WTC11 (cell line): Measurements from ENCODE around the gene PIK3R6. TPM values are rescaled to one million over a fixed set of nuclear protein-coding genes. Genes with fewer than 3 reads are reported as not detected.

Experiments
- ATAC-seq: fragments of 200-7000 bp; cut with Tn5 transposase; 2 replicates; pipeline ENCODE4 v1.10.0; 2021; ENCODE audit warnings: mild to moderate bottlenecking, moderate library complexity
- CTCF ChIA-PET: fragments of 300-600 bp; sonication (Branson Sonifier 250); formaldehyde crosslinking; loops from one replicate; lab custom pipeline; 2021; ENCODE audit warnings: antibody characterized with exemption; lab: Charles Lee
- POLR2A ChIA-PET: fragments of 350-600 bp; sonication (Branson Sonifier 250); formaldehyde crosslinking; loops from one replicate; lab custom pipeline; 2021; ENCODE audit warnings: antibody characterized with exemption; lab: Charles Lee
- DNase-seq: peaks from one replicate; pipeline ENCODE4 v3.0.0; 2021; ENCODE audit warnings: low spot score
- H3K27ac Mint-ChIP-seq: 2 replicates; pipeline ENCODE4 v1.8.0; 2021; ENCODE audit warnings: mixed read lengths
- H3K27me3 Mint-ChIP-seq: 2 replicates; pipeline ENCODE4 v1.8.0; 2021; ENCODE audit warnings: low read depth, mild to moderate bottlenecking, moderate library complexity, mixed read lengths
- H3K36me3 Mint-ChIP-seq: 2 replicates; pipeline ENCODE4 v1.8.0; 2021; ENCODE audit warnings: mixed read lengths
- H3K4me1 Mint-ChIP-seq: 2 replicates; pipeline ENCODE4 v1.8.0; 2022; ENCODE audit warnings: mixed read lengths
- H3K4me3 Mint-ChIP-seq: 2 replicates; pipeline ENCODE4 v1.8.0; 2021; ENCODE audit warnings: mild to moderate bottlenecking, moderate library complexity, mixed read lengths
- H3K9me3 Mint-ChIP-seq: 2 replicates; pipeline ENCODE4 v1.8.0; 2021; ENCODE audit warnings: mixed read lengths
- E2F5 ChIP-seq: sonication (generic); formaldehyde crosslinking; IDR thresholded peaks from 2 replicates; pipeline ENCODE4 v1.8.1; 2022; ENCODE audit warnings: mild to moderate bottlenecking, moderate library complexity, missing genetic modification reagents
- EMX1 ChIP-seq: fragments of 250-450 bp; sonication (Bioruptor Pico); IDR thresholded peaks from 2 replicates; pipeline ENCODE4 v1.8.0; 2021; ENCODE audit warnings: mild to moderate bottlenecking
- ERG ChIP-seq: fragments of 250-450 bp; sonication (Bioruptor Pico); IDR thresholded peaks from 2 replicates; pipeline ENCODE4 v1.8.0; 2021; ENCODE audit warnings: mild to moderate bottlenecking
- GTF2I ChIP-seq: fragments of 250-450 bp; sonication (Bioruptor Pico); conservative IDR thresholded peaks from 2 replicates; pipeline ENCODE4 v1.4.0; 2021; ENCODE audit warnings: mild to moderate bottlenecking
- HMGXB4 ChIP-seq: sonication (generic); formaldehyde crosslinking; IDR thresholded peaks from 2 replicates; pipeline ENCODE4 v1.8.1; 2023; ENCODE audit warnings: mild to moderate bottlenecking, moderate library complexity, missing genetic modification reagents
- NFE2L1 ChIP-seq: sonication (generic); formaldehyde crosslinking; IDR thresholded peaks from 2 replicates; pipeline ENCODE4 v1.8.1; 2023; ENCODE audit warnings: missing genetic modification reagents
- RORB ChIP-seq: fragments of 250-450 bp; sonication (Bioruptor Pico); IDR thresholded peaks from 2 replicates; pipeline ENCODE4 v1.9.0; 2021; ENCODE audit warnings: mild to moderate bottlenecking
- TCF7 ChIP-seq: sonication (generic); formaldehyde crosslinking; IDR thresholded peaks from 2 replicates; pipeline ENCODE4 v1.8.0; 2022; ENCODE audit warnings: mild to moderate bottlenecking, low read depth, missing genetic modification reagents, moderate library complexity
- ZBTB21 ChIP-seq: sonication (generic); formaldehyde crosslinking; IDR thresholded peaks from 2 replicates; pipeline ENCODE4 v1.8.1; 2023; ENCODE audit warnings: mild to moderate bottlenecking, missing genetic modification reagents, borderline replicate concordance
- ZNF263 ChIP-seq: sonication (generic); formaldehyde crosslinking; IDR thresholded peaks from 2 replicates; pipeline ENCODE4 v1.8.1; 2022; ENCODE audit warnings: low read depth, mild to moderate bottlenecking, moderate library complexity, missing genetic modification reagents
- ZNF281 ChIP-seq: sonication (generic); formaldehyde crosslinking; IDR thresholded peaks from 2 replicates; pipeline ENCODE4 v1.8.0; 2023; ENCODE audit warnings: mild to moderate bottlenecking, missing genetic modification reagents
- total RNA-seq: library from RNA; stranded (reverse); gene quantifications from 3 replicates; pipeline ENCODE4 v1.2.3, GENCODE V29; 2021
- TF ChIP-seq, protein P1 (sequence below): sonication (generic); formaldehyde crosslinking; IDR thresholded peaks from 2 replicates; pipeline ENCODE4 v1.8.1; 2022; ENCODE audit warnings: mild to moderate bottlenecking, missing genetic modification reagents, moderate library complexity, borderline replicate concordance

The PIK3R6 gene
- total RNA-seq, 1 experiment from 2014 or later = 0.15 TPM

- Mint-ChIP-seq H3K4me3 (no peak overlapping the region), H3K27me3 (no peaks in the 10 kb centered on the region), H3K27ac (no peak overlapping the region), H3K9me3 (no peaks in the 10 kb centered on the region), H3K36me3 (no peaks in the 10 kb centered on the region), H3K4me1 (peaks cover 20% of the 10 kb centered on the region)
- DNase-seq (peak; percentile 43), ATAC-seq (peak; percentile 16)
- CTCF ChIA-PET = interaction anchor here (0.5 to 8.9 kb wide), 10 partner anchors 18 to 198 kb away, joined by 3 to 132 read pairs (median 4); no protein-coding TSS in a partner anchor
- POLR2A ChIA-PET = interaction anchor here (1.5 kb wide), 1 partner anchor 18 kb away, joined by 4 read pairs; no protein-coding TSS in a partner anchor
- TF ChIP-seq, protein P1, sequence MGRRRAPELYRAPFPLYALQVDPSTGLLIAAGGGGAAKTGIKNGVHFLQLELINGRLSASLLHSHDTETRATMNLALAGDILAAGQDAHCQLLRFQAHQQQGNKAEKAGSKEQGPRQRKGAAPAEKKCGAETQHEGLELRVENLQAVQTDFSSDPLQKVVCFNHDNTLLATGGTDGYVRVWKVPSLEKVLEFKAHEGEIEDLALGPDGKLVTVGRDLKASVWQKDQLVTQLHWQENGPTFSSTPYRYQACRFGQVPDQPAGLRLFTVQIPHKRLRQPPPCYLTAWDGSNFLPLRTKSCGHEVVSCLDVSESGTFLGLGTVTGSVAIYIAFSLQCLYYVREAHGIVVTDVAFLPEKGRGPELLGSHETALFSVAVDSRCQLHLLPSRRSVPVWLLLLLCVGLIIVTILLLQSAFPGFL (CRISPR knock-in tag) = no peak
- TF ChIP-seq EMX1 (CRISPR knock-in tag) (no peak), GTF2I (no peak), HMGXB4 (CRISPR knock-in tag) (no peak), ERG (CRISPR knock-in tag) (no peak), ZBTB21 (CRISPR knock-in tag) (no peak), ZNF263 (CRISPR knock-in tag) (no peak), NFE2L1 (CRISPR knock-in tag) (no peak), RORB (CRISPR knock-in tag) (no peak)
These were observed 63.7 kb downstream of the PIK3R6 start for GRCh38 chr17:8803531-8804420.

DNA sequence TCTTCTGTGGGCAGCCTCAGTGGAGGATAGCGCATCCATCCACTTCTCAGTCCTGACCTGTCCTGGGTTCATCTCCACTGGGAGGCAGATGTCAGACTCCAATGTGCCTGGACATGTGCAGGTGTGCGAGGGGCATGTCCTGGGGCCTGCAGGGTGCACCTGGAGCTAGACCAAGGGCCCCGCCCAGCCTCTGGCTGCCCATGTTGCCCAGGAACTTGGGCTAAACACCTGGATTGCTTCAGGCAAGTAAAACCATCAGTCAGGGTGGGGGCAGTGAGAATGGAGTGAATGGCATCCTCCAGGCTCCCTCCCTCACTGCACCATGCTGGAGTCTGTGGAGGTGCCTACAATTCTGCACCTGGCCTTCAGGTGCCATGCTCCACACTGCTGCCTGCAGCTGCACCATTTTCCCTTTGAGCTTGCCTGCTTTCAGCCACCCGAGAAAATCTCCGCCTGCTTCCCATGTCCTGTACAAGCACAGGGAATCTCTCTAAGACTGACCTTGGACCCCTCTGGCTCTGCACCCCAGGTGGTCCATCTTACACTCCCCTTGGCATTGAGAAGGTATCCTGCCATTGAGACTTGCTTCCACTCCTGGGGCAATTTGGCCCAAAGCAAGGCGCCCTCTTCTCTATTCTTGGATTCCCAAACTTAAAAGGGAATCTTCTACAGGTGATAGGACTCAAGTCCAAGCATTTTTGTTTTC, 66.2 kb downstream of the PIK3R6 start:
- H3K4me1 Mint-ChIP-seq = peaks cover 27% of the 10 kb centered on the region
- H3K27ac Mint-ChIP-seq = peak overlapping the region; percentile 32; the same call in 1 of the 2 replicates
- H3K4me3 Mint-ChIP-seq = no peak overlapping the region
- TF ChIP-seq E2F5 = no peak
- TF ChIP-seq TCF7 (CRISPR knock-in tag) = no peak
- TF ChIP-seq ZNF281 = no peak
- POLR2A ChIA-PET = no interaction called here
- CTCF ChIA-PET = interaction anchor here (3.7 to 8.9 kb wide), 4 partner anchors 30 to 94 kb away, joined by 38 to 132 read pairs (median 86); no protein-coding TSS in a partner anchor
- H3K36me3 Mint-ChIP-seq = no peaks in the 10 kb centered on the region
- ATAC-seq (no peak), DNase-seq (no peak)
- no peaks in the 10 kb centered on the region for H3K9me3 Mint-ChIP-seq
- peaks cover 4% of the 10 kb centered on the region; the same call in 1 of the 2 replicates for H3K27me3 Mint-ChIP-seq
